IgD-negative memory B cell (primary cell): ENCODE results near the gene MYO1H. TPM values are rescaled to one million over a fixed set of nuclear protein-coding genes. Genes with fewer than 3 reads are reported as not detected.
A peak's percentile ranks its signal among the peaks of the same experiment; 100 is the strongest.

Source experiments
- H3K27ac Mint-ChIP-seq, 3 donors: one replicate each; pipeline ENCODE4 v1.8.0; 2020 to 2022; ENCODE audit warnings: mild to moderate bottlenecking in 3 of 3, mixed read lengths in 3 of 3, moderate library complexity in 1 of 3
- H3K27me3 Mint-ChIP-seq: one replicate; pipeline ENCODE4 v1.8.0; 2021; ENCODE audit warnings: mixed read lengths
- H3K36me3 Mint-ChIP-seq: one replicate; pipeline ENCODE4 v1.8.0; 2020; ENCODE audit warnings: mild to moderate bottlenecking, mixed read lengths
- H3K4me1 Mint-ChIP-seq, 3 donors: one replicate each; pipeline ENCODE4 v1.8.0; 2020 to 2022; ENCODE audit warnings: mixed read lengths in 3 of 3, mild to moderate bottlenecking in 1 of 3
- H3K4me3 Mint-ChIP-seq, 4 donors: one replicate each; pipeline ENCODE4 v1.8.0; 2020 to 2022; ENCODE audit warnings: mild to moderate bottlenecking in 4 of 4, mixed read lengths in 4 of 4, moderate library complexity in 3 of 4
- H3K9me3 Mint-ChIP-seq, 3 donors: one replicate each; pipeline ENCODE4 v1.8.0; 2020 to 2021; ENCODE audit warnings: mixed read lengths in 3 of 3, mild to moderate bottlenecking in 1 of 3
- polyA plus RNA-seq: library from polyadenylated mRNA; unstranded; fragments of 300-500 nt; fragmentation: Illumina TruSeq; gene quantifications from one replicate; pipeline ENCODE4 v1.2.3, GENCODE V29; 2021

MYO1H gene
- polyA plus RNA-seq, 1 donor from 2014 or later: not detected

GRCh38 chr12:109329003-109329402, 18.7 kb upstream of the MYO1H start:
- Mint-ChIP-seq H3K9me3 (no peaks in the 10 kb centered on the region), H3K4me1 (no peaks in the 10 kb centered on the region), H3K36me3 (no peaks in the 10 kb centered on the region), H3K27me3 (peaks cover 3% of the 10 kb centered on the region), H3K4me3 (no peak overlapping the region), H3K27ac (no peak overlapping the region)

- H3K4me1 Mint-ChIP-seq: no peaks in the 10 kb centered on the region
- H3K36me3 Mint-ChIP-seq: no peaks in the 10 kb centered on the region
- H3K27ac Mint-ChIP-seq: no peak overlapping the region
- H3K27me3 Mint-ChIP-seq: peaks cover 3% of the 10 kb centered on the region
- H3K9me3 Mint-ChIP-seq: no peaks in the 10 kb centered on the region
- no peak overlapping the region for H3K4me3 Mint-ChIP-seq
Measured at GRCh38 chr12:109329686-109330085, 18.0 kb upstream of the MYO1H start.

- peaks cover 5% of the 10 kb centered on the region for H3K27me3 Mint-ChIP-seq
- no peak overlapping the region for H3K27ac Mint-ChIP-seq
- H3K36me3 Mint-ChIP-seq: no peaks in the 10 kb centered on the region
- H3K4me1 Mint-ChIP-seq: no peaks in the 10 kb centered on the region
- peaks cover 2 to 3% (median 2%) of the 10 kb centered on the region in 3 donors for H3K9me3 Mint-ChIP-seq
- H3K4me3 Mint-ChIP-seq: no peak overlapping the region
Measured at GRCh38 chr12:109330282-109331230, 17.1 kb upstream of the MYO1H start.

- no peak overlapping the region for H3K27ac Mint-ChIP-seq
- no peaks in the 10 kb centered on the region for H3K36me3 Mint-ChIP-seq
- H3K27me3 Mint-ChIP-seq: peaks cover 5% of the 10 kb centered on the region
- no peak overlapping the region for H3K4me3 Mint-ChIP-seq
- H3K9me3 Mint-ChIP-seq: peaks cover 2 to 3% (median 2%) of the 10 kb centered on the region in 3 donors
- H3K4me1 Mint-ChIP-seq: no peaks in the 10 kb centered on the region
Measured at GRCh38 chr12:109331301-109331952, 16.3 kb upstream of the MYO1H start.

- peaks cover 2% of the 10 kb centered on the region for H3K27me3 Mint-ChIP-seq
- peaks cover 4 to 15% (median 9%) of the 10 kb centered on the region in 3 donors for H3K9me3 Mint-ChIP-seq
- H3K27ac Mint-ChIP-seq: no peak overlapping the region
- no peak overlapping the region for H3K4me3 Mint-ChIP-seq
- no peaks in the 10 kb centered on the region for H3K4me1 Mint-ChIP-seq
- H3K36me3 Mint-ChIP-seq: no peaks in the 10 kb centered on the region
Measured at GRCh38 chr12:109334887-109335286, 12.8 kb upstream of the MYO1H start.

GRCh38 chr12:109336593-109336992, 11.1 kb upstream of the MYO1H start:
- Mint-ChIP-seq H3K27ac (no peak overlapping the region), H3K4me3 (no peak overlapping the region), H3K36me3 (no peaks in the 10 kb centered on the region), H3K9me3 (peaks cover 4 to 15% (median 9%) of the 10 kb centered on the region in 3 donors), H3K27me3 (peaks cover 6% of the 10 kb centered on the region), H3K4me1 (no peaks in the 10 kb centered on the region)

- H3K27me3 Mint-ChIP-seq: peaks cover 6% of the 10 kb centered on the region
- no peaks in the 10 kb centered on the region for H3K4me1 Mint-ChIP-seq
- no peak overlapping the region for H3K27ac Mint-ChIP-seq
- H3K9me3 Mint-ChIP-seq: peaks cover 0 to 11% (median 2%) of the 10 kb centered on the region in 3 donors
- no peak overlapping the region for H3K4me3 Mint-ChIP-seq
- peaks cover 2% of the 10 kb centered on the region for H3K36me3 Mint-ChIP-seq
Measured at GRCh38 chr12:109343677-109344076, 4.0 kb upstream of the MYO1H start.

GRCh38 chr12:109345428-109345827, 2.3 kb upstream of the MYO1H start:
- Mint-ChIP-seq H3K36me3 (peaks cover 3% of the 10 kb centered on the region), H3K27me3 (peaks cover 5% of the 10 kb centered on the region), H3K4me1 (no peaks in the 10 kb centered on the region), H3K9me3 (peaks cover 0 to 7% (median 2%) of the 10 kb centered on the region in 3 donors), H3K27ac (no peak overlapping the region), H3K4me3 (no peak overlapping the region)

GRCh38 chr12:109346920-109347319, 780 bp upstream of the MYO1H start:
- no peaks in the 10 kb centered on the region for H3K4me1 Mint-ChIP-seq
- peaks cover 0 to 7% (median 2%) of the 10 kb centered on the region in 3 donors for H3K9me3 Mint-ChIP-seq
- peaks cover 2% of the 10 kb centered on the region for H3K27me3 Mint-ChIP-seq
- H3K27ac Mint-ChIP-seq: no peak overlapping the region
- H3K4me3 Mint-ChIP-seq: no peak overlapping the region
- peaks cover 3% of the 10 kb centered on the region for H3K36me3 Mint-ChIP-seq

- no peaks in the 10 kb centered on the region for H3K9me3 Mint-ChIP-seq
- H3K27me3 Mint-ChIP-seq: peaks cover under 1% of the 10 kb centered on the region
- peaks cover 2% of the 10 kb centered on the region for H3K36me3 Mint-ChIP-seq
- H3K4me1 Mint-ChIP-seq: no peaks in the 10 kb centered on the region
- no peak overlapping the region for H3K4me3 Mint-ChIP-seq
- H3K27ac Mint-ChIP-seq: no peak overlapping the region
Measured at GRCh38 chr12:109352184-109352583, 4.5 kb downstream of the MYO1H start.

GRCh38 chr12:109356577-109356976, 8.9 kb downstream of the MYO1H start:
- no peak overlapping the region for H3K4me3 Mint-ChIP-seq
- peaks cover 3% of the 10 kb centered on the region for H3K27me3 Mint-ChIP-seq
- peaks cover 0 to 4% (median 3%) of the 10 kb centered on the region in 3 donors for H3K4me1 Mint-ChIP-seq

GRCh38 chr12:109357032-109357431, 9.3 kb downstream of the MYO1H start:
- no peaks in the 10 kb centered on the region for H3K9me3 Mint-ChIP-seq
- peaks cover 3% of the 10 kb centered on the region for H3K27me3 Mint-ChIP-seq
- peaks cover 0 to 4% (median 3%) of the 10 kb centered on the region in 3 donors for H3K4me1 Mint-ChIP-seq
- no peak overlapping the region for H3K27ac Mint-ChIP-seq
- H3K36me3 Mint-ChIP-seq: no peaks in the 10 kb centered on the region
- no peak overlapping the region for H3K4me3 Mint-ChIP-seq

More at GRCh38 chr12:109356577-109356976, 8.9 kb downstream of the MYO1H start:
- H3K27ac Mint-ChIP-seq: no peak overlapping the region
- H3K36me3 Mint-ChIP-seq: no peaks in the 10 kb centered on the region
- H3K9me3 Mint-ChIP-seq: no peaks in the 10 kb centered on the region

GRCh38 chr12:109358154-109358869, 10.6 kb downstream of the MYO1H start:
- Mint-ChIP-seq H3K4me3 (peak overlapping the region in 2 of 4 donors; percentile 17 to 39), H3K27me3 (peaks cover 6% of the 10 kb centered on the region), H3K9me3 (no peaks in the 10 kb centered on the region), H3K4me1 (peaks cover 0 to 4% (median 3%) of the 10 kb centered on the region in 3 donors), H3K36me3 (no peaks in the 10 kb centered on the region), H3K27ac (no peak overlapping the region)

- Mint-ChIP-seq H3K9me3 (no peaks in the 10 kb centered on the region), H3K36me3 (no peaks in the 10 kb centered on the region), H3K4me1 (peaks cover 0 to 4% (median 3%) of the 10 kb centered on the region in 3 donors), H3K27ac (no peak overlapping the region), H3K4me3 (peak overlapping the region in 1 of 4 donors; percentile 17), H3K27me3 (peaks cover 6% of the 10 kb centered on the region)
Measured at GRCh38 chr12:109359131-109359690, 11.5 kb downstream of the MYO1H start.
